ENCODE data around the gene RNLS. TPM values are rescaled to one million over a fixed set of nuclear protein-coding genes. Genes with fewer than 3 reads are reported as not detected.

RNLS gene
- total and polyA plus RNA-seq, 2 of the 4 experiments (the other 2 are of a cell fraction): 4.5 to 7.0 TPM

- POLR2A ChIA-PET (ENCODE audit: unreplicated experiment): no interaction called here
- Histone ChIP-seq H2BK15ac (ENCODE audit: low read depth, low read length) (no peak overlapping the region), H2BK20ac (ENCODE audit: low read depth, low read length) (no peak overlapping the region), H2AK5ac (ENCODE audit: low read depth, low read length) (no peak overlapping the region), H3K9me3 (ENCODE audit: control insufficient read depth, insufficient read depth, low read length) (no peaks in the 10 kb centered on the region), H2AK9ac (replicated peaks; ENCODE audit: low read depth, low read length, poor library complexity) (no peak overlapping the region), H4K91ac (ENCODE audit: insufficient read depth, low read depth, low read length) (no peak overlapping the region), H3K4me1 (ENCODE audit: control insufficient read depth, insufficient read depth, low read length) (no peaks in the 10 kb centered on the region), H3K18ac (ENCODE audit: low read depth, low read length) (no peak overlapping the region), H3K4me3 (ENCODE audit: insufficient read depth, low read depth, low read length) (no peak overlapping the region), H4K8ac (ENCODE audit: low read depth in 2 of 2, low read length in 2 of 2) (no peak overlapping the region), H3K9ac (ENCODE audit: low read depth, low read length) (no peak overlapping the region), H3K27me3 (ENCODE audit: control insufficient read depth, insufficient read depth, low read length) (no peaks in the 10 kb centered on the region; the same call in 1 of the 2 replicates), H2BK5ac (ENCODE audit: low read depth, low read length, poor library complexity, severe bottlenecking) (no peak overlapping the region), H3K23ac (ENCODE audit: low read depth, low read length) (no peak overlapping the region), H3K4ac (ENCODE audit: low read depth, low read length) (no peak overlapping the region), H3K79me1 (ENCODE audit: low read depth in 1 of 2, low read length in 2 of 2) (no peaks in the 10 kb centered on the region), H3K4me2 (ENCODE audit: low read depth, low read length) (no peak overlapping the region), H4K20me1 (ENCODE audit: insufficient read depth, low read length) (no peaks in the 10 kb centered on the region), H3K36me3 (ENCODE audit: control insufficient read depth, insufficient read depth, low read length) (no peaks in the 10 kb centered on the region), H3K27ac (ENCODE audit: insufficient read depth, low read length) (no peak overlapping the region), H3K56ac (ENCODE audit: extremely low read depth, insufficient read depth, low read length) (no peak overlapping the region), H2AFZ (replicated peaks; ENCODE audit: low read length, poor library complexity) (no peak overlapping the region), H4K5ac (ENCODE audit: low read depth, low read length) (no peak overlapping the region), H3K14ac (replicated peaks; ENCODE audit: low read depth, low read length) (no peak overlapping the region), H3K9me1 (ENCODE audit: insufficient read depth, low read length) (no peaks in the 10 kb centered on the region), H2BK120ac (ENCODE audit: low read depth, low read length) (no peak overlapping the region)
- TF ChIP-seq BHLHE40 (IDR thresholded peaks at IDR 0.05; ENCODE audit: low read depth, low read length) (no peak), ELK1 (IDR thresholded peaks at IDR 0.05; ENCODE audit: borderline replicate concordance, low read depth, low read length) (no peak), MAZ (IDR thresholded peaks at IDR 0.05; ENCODE audit: borderline replicate concordance, low read depth, low read length) (no peak), USF2 (IDR thresholded peaks at IDR 0.05; ENCODE audit: low read depth, low read length) (no peak), MXI1 (IDR thresholded peaks at IDR 0.05; ENCODE audit: borderline replicate concordance, low read depth, low read length) (no peak), RAD21 (IDR thresholded peaks at IDR 0.05; ENCODE audit: low read length) (no peak), CTCF (conservative IDR thresholded peaks at IDR 0.05; ENCODE audit: low read depth, low read length) (no peak), FOS (IDR thresholded peaks at IDR 0.05; ENCODE audit: low read depth, low read length) (no peak), NFE2L2 (IDR thresholded peaks at IDR 0.05; ENCODE audit: low read depth, low read length) (no peak), RFX5 (IDR thresholded peaks at IDR 0.05; ENCODE audit: low read depth, low read length) (no peak), RCOR1 (IDR thresholded peaks at IDR 0.05; ENCODE audit: insufficient replicate concordance, low read length) (no peak), MAFK (IDR thresholded peaks at IDR 0.05; ENCODE audit: low read depth, low read length) (no peak), POLR2A (IDR thresholded peaks at IDR 0.05; ENCODE audit: low read depth, low read length) (no peak), CHD1 (IDR thresholded peaks at IDR 0.05; ENCODE audit: low read depth, low read length) (no peak), SMC3 (IDR thresholded peaks at IDR 0.05; ENCODE audit: low read depth, low read length) (no peak), CEBPB (IDR thresholded peaks at IDR 0.05; ENCODE audit: low read depth, low read length) (no peak)
- in situ Hi-C loops (cut with MboI; ENCODE audit: low sequenced_read_pairs) (no loop called here), dilution Hi-C loops (cut with HindIII; ENCODE audit: low sequenced_read_pairs, unreplicated experiment) (no loop called here), intact Hi-C loops (cut with micrococcal nuclease) (no loop called here)
- no TSS peak for BruUV-seq (replicated peaks)
- WGBS, 2 experiments (ENCODE audit: extremely low coverage in 2 of 2, insufficient read length in 1 of 2): no CpG with 5 or more reads among the region's 3 CpGs
- no peak for DNase-seq
- CTCF ChIA-PET: no interaction called here
- no peak for ATAC-seq (ENCODE audit: low read depth)
Measured at GRCh38 chr10:88546497-88546896, 36.6 kb downstream of the RNLS start.

Measured in IMR-90 (cell line).